H1 (cell line): ENCODE measurements around the gene CHDH. TPM values are rescaled to one million over a fixed set of nuclear protein-coding genes. Genes with fewer than 3 reads are reported as not detected.

Experiments
- CTCF ChIA-PET: fragments of 300-600 bp; sonication (Branson Sonifier 250); formaldehyde crosslinking; loops from one replicate; lab custom pipeline; 2021; ENCODE audit not compliant: partially characterized antibody; lab: Charles Lee
- POLR2A ChIA-PET: fragments of 300-600 bp; sonication (Branson Sonifier 250); formaldehyde crosslinking; loops from one replicate; lab custom pipeline; 2021; ENCODE audit warnings: inconsistent platforms; ENCODE audit not compliant: partially characterized antibody; lab: Charles Lee
- DNase-seq, 2 experiments: peaks; one replicate each; pipeline versions ENCODE4 v3.0.0 to v3.0.0-alpha.2; 2010 to 2022; ENCODE audit warnings: low spot score in 2 of 2, low read depth in 1 of 2, mixed read lengths in 1 of 2
- FAIRE-seq: peaks from 2 replicates; lab custom pipeline; 2011; peaks lifted over from hg19 to GRCh38; lab: Jason Lieb, UNC
- H2AFZ ChIP-seq: 2 replicates; pipeline ENCODE4 v1.8.1; 2012; ENCODE audit warnings: low read length, inconsistent platforms
- H2AK5ac ChIP-seq: 2 replicates; pipeline ENCODE4 v1.6.1; 2013; ENCODE audit warnings: low read depth, low read length
- H2BK120ac ChIP-seq: replicated peaks from 2 replicates; pipeline ENCODE3; 2013; ENCODE audit warnings: low read depth, low read length, inconsistent platforms
- H2BK12ac ChIP-seq: 2 replicates; pipeline ENCODE4 v1.6.1; 2013; ENCODE audit warnings: low read depth, low read length
- H2BK15ac ChIP-seq: 2 replicates; pipeline ENCODE4 v1.6.1; 2013; ENCODE audit warnings: low read length
- H2BK20ac ChIP-seq: 2 replicates; pipeline ENCODE4 v1.6.1; 2013; ENCODE audit warnings: low read length
- H2BK5ac ChIP-seq: 2 replicates; pipeline ENCODE4 v1.6.1; 2013; ENCODE audit warnings: low read depth, low read length
- H3K14ac ChIP-seq: 2 replicates; pipeline ENCODE4 v1.6.1; 2013; ENCODE audit warnings: inconsistent platforms; ENCODE audit not compliant: insufficient read length
- H3K18ac ChIP-seq: 2 replicates; pipeline ENCODE4 v1.6.1; 2013; ENCODE audit warnings: low read length; ENCODE audit errors: extremely low read depth
- H3K23ac ChIP-seq: 2 replicates; pipeline ENCODE4 v1.6.1; 2013; ENCODE audit warnings: inconsistent platforms; ENCODE audit not compliant: insufficient read length
- H3K23me2 ChIP-seq: 2 replicates; pipeline ENCODE4 v1.6.1; 2013; ENCODE audit warnings: low read depth, low read length
- H3K27ac ChIP-seq: 2 replicates; pipeline ENCODE4 v1.6.1; 2011; ENCODE audit warnings: low read depth, low read length, inconsistent platforms
- H3K27me3 ChIP-seq, 4 experiments: replicated peaks in 1 of 4; 1 replicate in 1 of 4; 2 replicates in 3 of 4; pipeline versions ENCODE4 v1.6.1 to v1.8.1; 2011 to 2013; ENCODE audit warnings: low read length in 3 of 4, mild to moderate bottlenecking in 3 of 4, inconsistent platforms in 2 of 4, mixed read lengths in 2 of 4, moderate library complexity in 1 of 4; ENCODE audit not compliant: control insufficient read depth in 3 of 4, insufficient read depth in 3 of 4; ENCODE audit errors: extremely low read depth in 1 of 4
- H3K36me3 ChIP-seq, 4 experiments: 2 replicates each; pipeline versions ENCODE4 v1.6.1 to v1.8.1; 2011 to 2013; ENCODE audit warnings: mild to moderate bottlenecking in 4 of 4, low read length in 3 of 4, moderate library complexity in 2 of 4, control low read depth in 1 of 4, inconsistent platforms in 1 of 4; ENCODE audit not compliant: insufficient read depth in 4 of 4, control insufficient read depth in 2 of 4
- H3K4ac ChIP-seq: replicated peaks from 2 replicates; pipeline ENCODE3; 2013; ENCODE audit warnings: low read length, low read depth, mixed read lengths, inconsistent platforms; ENCODE audit not compliant: insufficient read length
- H3K4me1 ChIP-seq, 4 experiments: replicated peaks in 1 of 4; 1 replicate in 1 of 4; 2 replicates in 3 of 4; pipeline versions ENCODE4 v1.6.1 to v1.8.1; 2011 to 2013; ENCODE audit warnings: low read length in 3 of 4, inconsistent platforms in 2 of 4, mixed read lengths in 1 of 4; ENCODE audit not compliant: insufficient read depth in 4 of 4, control insufficient read depth in 3 of 4
- H3K4me2 ChIP-seq, 2 experiments: 2 replicates each; pipeline versions ENCODE4 v1.6.1 to v1.8.1; 2011 to 2013; ENCODE audit warnings: low read depth in 2 of 2, low read length in 2 of 2, control low read depth in 1 of 2, inconsistent platforms in 1 of 2, mild to moderate bottlenecking in 1 of 2; ENCODE audit not compliant: insufficient read depth in 1 of 2
- H3K4me3 ChIP-seq, 4 experiments: fragments of 200-600, 300-600 bp in 1 of 4; sonication (generic), shearing (Covaris generic), sonication (Bioruptor Twin) in 1 of 4; 2 replicates each; pipeline versions ENCODE4 v1.5.1 to v1.8.1; 2011 to 2016; ENCODE audit warnings: low read length in 4 of 4, low read depth in 3 of 4, control low read depth in 2 of 4, inconsistent platforms in 2 of 4, mild to moderate bottlenecking in 2 of 4, mixed read lengths in 1 of 4, moderate library complexity in 1 of 4; ENCODE audit not compliant: insufficient read depth in 2 of 4; ENCODE audit errors: extremely low read depth in 1 of 4
- H3K56ac ChIP-seq: replicated peaks from 2 replicates; pipeline ENCODE3; 2013; ENCODE audit warnings: low read depth, mild to moderate bottlenecking, mixed read lengths, low read length, inconsistent platforms; ENCODE audit not compliant: insufficient read length
- H3K79me1 ChIP-seq: 2 replicates; pipeline ENCODE4 v1.6.1; 2013; ENCODE audit warnings: low read depth, low read length, control low read depth
- H3K79me2 ChIP-seq, 2 experiments: 2 replicates each; pipeline versions ENCODE4 v1.6.1 to v1.8.1; 2012 to 2013; ENCODE audit warnings: low read length in 2 of 2, mild to moderate bottlenecking in 2 of 2, inconsistent platforms in 1 of 2; ENCODE audit not compliant: insufficient read depth in 2 of 2, control insufficient read depth in 1 of 2
- H3K9ac ChIP-seq, 4 experiments: replicated peaks in 1 of 4; 1 replicate in 1 of 4; 2 replicates in 3 of 4; pipeline versions ENCODE4 v1.6.1 to v1.8.1; 2011 to 2013; ENCODE audit warnings: low read depth in 3 of 4, low read length in 3 of 4, control low read depth in 2 of 4, mild to moderate bottlenecking in 2 of 4, moderate library complexity in 2 of 4, inconsistent platforms in 1 of 4; ENCODE audit errors: extremely low read depth in 1 of 4
- H3K9me3 ChIP-seq, 2 experiments: 2 replicates each; pipeline versions ENCODE4 v1.6.1 to v1.8.1; 2012 to 2013; ENCODE audit warnings: mild to moderate bottlenecking in 2 of 2, moderate library complexity in 2 of 2, control low read depth in 1 of 2, inconsistent platforms in 1 of 2, low read depth in 1 of 2, low read length in 1 of 2, mixed read lengths in 1 of 2; ENCODE audit not compliant: insufficient read depth in 2 of 2
- H4K20me1 ChIP-seq, 2 experiments: replicated peaks in 1 of 2; 2 replicates each; pipeline versions ENCODE3 to v1.8.1; 2011 to 2013; ENCODE audit warnings: inconsistent platforms in 2 of 2, low read length in 2 of 2, mild to moderate bottlenecking in 1 of 2; ENCODE audit not compliant: insufficient read depth in 2 of 2, control insufficient read depth in 1 of 2
- H4K5ac ChIP-seq: 2 replicates; pipeline ENCODE4 v1.6.1; 2013; ENCODE audit warnings: low read length, low read depth, mixed read lengths, inconsistent platforms; ENCODE audit not compliant: insufficient read length
- H4K8ac ChIP-seq: 2 replicates; pipeline ENCODE4 v1.8.0; 2013; ENCODE audit warnings: mild to moderate bottlenecking, moderate library complexity, low read length, inconsistent platforms; ENCODE audit not compliant: insufficient read depth; ENCODE audit errors: extremely low read depth
- H4K91ac ChIP-seq: replicated peaks from 2 replicates; pipeline ENCODE3; 2013; ENCODE audit warnings: low read length, mixed read lengths, inconsistent platforms; ENCODE audit not compliant: insufficient read length
- CBX5 ChIP-seq: fragments of 300-800, 300-1000 bp; sonication (generic); IDR thresholded peaks from 2 replicates; pipeline ENCODE4 v1.7.1; 2016; ENCODE audit warnings: antibody characterized with exemption, low read length, low read depth
- CEBPB ChIP-seq: IDR thresholded peaks from 2 replicates; pipeline ENCODE4 v1.6.1; 2012; ENCODE audit warnings: low read depth, low read length
- CHD1 ChIP-seq: IDR thresholded peaks from 2 replicates; pipeline ENCODE4 v1.6.1; 2012; ENCODE audit warnings: low read depth, low read length, improper control_type of control experiment
- CHD2 ChIP-seq: IDR thresholded peaks from 2 replicates; pipeline ENCODE4 v1.6.1; 2012; ENCODE audit warnings: low read length, improper control_type of control experiment
- CREB1 ChIP-seq: IDR thresholded peaks from 2 replicates; pipeline ENCODE4 v1.6.1; 2012; ENCODE audit warnings: inconsistent platforms
- EP300 ChIP-seq, 2 experiments: IDR thresholded peaks; 1 replicate in 1 of 2; 2 replicates in 1 of 2; pipeline ENCODE4 v1.6.1; 2011 to 2012; ENCODE audit warnings: low read depth in 2 of 2, low read length in 2 of 2, mild to moderate bottlenecking in 2 of 2, borderline replicate concordance in 1 of 2, inconsistent platforms in 1 of 2, moderate library complexity in 1 of 2
- JUN ChIP-seq: IDR thresholded peaks from 2 replicates; pipeline ENCODE4 v1.6.1; 2011; ENCODE audit warnings: low read depth, mild to moderate bottlenecking, improper control_type of control experiment, low read length
- KDM4A ChIP-seq: IDR thresholded peaks from one replicate; pipeline ENCODE4 v1.7.1; 2012; ENCODE audit warnings: low read depth, mild to moderate bottlenecking, moderate library complexity, low read length, inconsistent platforms; ENCODE audit not compliant: severe bottlenecking
- KDM5A ChIP-seq: fragments of 200-600 bp; IDR thresholded peaks from 2 replicates; pipeline ENCODE4 v1.7.1; 2012; ENCODE audit warnings: mild to moderate bottlenecking, low read length, inconsistent platforms, mixed read lengths
- MAX ChIP-seq: IDR thresholded peaks from 2 replicates; pipeline ENCODE4 v1.6.1; 2012; ENCODE audit warnings: inconsistent platforms
- SUZ12 ChIP-seq: fragments of 200-600 bp; sonication (generic); IDR thresholded peaks from 2 replicates; pipeline ENCODE4 v1.6.1; 2012; ENCODE audit warnings: mild to moderate bottlenecking, inconsistent platforms, low read length, moderate library complexity, mixed read lengths
- TAF7 ChIP-seq: optimal IDR thresholded peaks from 2 replicates; pipeline ENCODE3; 2011; ENCODE audit warnings: low read depth, mild to moderate bottlenecking, inconsistent platforms, low read length, moderate library complexity, borderline replicate concordance
- TCF12 ChIP-seq: IDR thresholded peaks from 2 replicates; pipeline ENCODE4 v1.6.1; 2011; ENCODE audit warnings: low read depth, mild to moderate bottlenecking, low read length
- WGBS, 2 experiments: shearing (Covaris generic) in 1 of 2; methylation state at CpG; one replicate each; pipeline versions ENCODE4 v1.1.6 to v1.1.7; 2013 to 2015; ENCODE audit warnings: low lambda C conversion rate in 2 of 2, mixed read lengths in 2 of 2, inconsistent platforms in 1 of 2, low coverage in 1 of 2, missing lambda C conversion rate in 1 of 2; ENCODE audit not compliant: insufficient replicate concordance in 2 of 2, insufficient coverage in 1 of 2, insufficient read length in 1 of 2; ENCODE audit errors: extremely low coverage in 1 of 2, missing lambda C conversion rate in 1 of 2; 5-methylcytosine and 5-hydroxymethylcytosine counted together
- polyA plus RNA-seq, 7 experiments: library from polyadenylated mRNA; depleted of rRNA in 3 of 7; stranded (reverse) in 5 of 7; unstranded in 2 of 7; fragments of >200 nt in 5 of 7; fragments of 200-250 nt in 2 of 7; gene quantifications; 1 replicate in 5 of 7; 2 replicates in 1 of 7; 4 replicates in 1 of 7; pipeline versions ENCODE4 v1.2.1 to v1.2.3, GENCODE V29; 2011 to 2013; ENCODE audit warnings: missing spikeins in 2 of 7, mixed read lengths in 2 of 7
- total RNA-seq: library from RNA; stranded (reverse); fragmentation: NEBNext Ultra II Directional; extraction: Animal tissue kit (Norgen Biotek cat#: 25700); gene quantifications from 2 replicates; pipeline ENCODE4 v1.2.1, GENCODE V29; 2021

Gene CHDH
- total and polyA plus RNA-seq, 2 of the 8 experiments (the other 6 are each of a cell fraction or from before 2014, with no cell fraction given) = 4.9 to 10.3 TPM

DNA sequence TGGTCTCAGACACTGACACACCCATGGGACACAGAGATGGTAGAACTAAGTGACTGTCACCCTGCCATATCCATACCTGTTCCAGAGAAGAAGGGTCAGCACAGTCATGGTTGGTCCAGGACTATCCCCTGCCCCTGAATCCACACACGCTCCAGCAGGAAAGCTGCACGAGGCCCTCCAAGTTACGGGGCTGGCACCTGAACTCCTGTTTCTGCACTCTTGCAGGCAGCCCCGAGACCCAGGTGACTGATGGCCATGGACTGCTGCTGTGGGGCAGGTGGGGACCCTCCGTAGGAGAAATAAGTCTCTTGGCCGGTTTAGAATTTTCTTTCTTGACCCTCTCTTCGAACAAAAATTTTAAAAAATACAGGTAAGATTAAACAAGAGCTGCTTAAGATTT is 30.6 kb downstream of the CHDH start:
- no peak overlapping the region for H2BK5ac ChIP-seq
- POLR2A ChIA-PET = no interaction called here
- H4K20me1 ChIP-seq = peaks cover 0 to 4% of the 10 kb centered on the region in 2 experiments
- DNase-seq = no peak
- no peaks in the 10 kb centered on the region for H3K9me3 ChIP-seq
- WGBS, 2 experiments = 95% methylated on average over 7 of the region's 7 CpGs; no CpG with 5 or more reads in 1 of the 2 experiments
- no peak overlapping the region for H3K9ac ChIP-seq
- no peak overlapping the region for H2BK120ac ChIP-seq
- peaks cover 6 to 15% (median 14%) of the 10 kb centered on the region in 4 experiments; a peak in 6 of 8 replicates for H3K36me3 ChIP-seq
- H3K4ac ChIP-seq = no peak overlapping the region
- H4K91ac ChIP-seq = no peak overlapping the region
- H2BK20ac ChIP-seq = no peak overlapping the region
- H2AFZ ChIP-seq = no peak overlapping the region
- no peaks in the 10 kb centered on the region for H3K23me2 ChIP-seq
- H3K4me3 ChIP-seq = no peak overlapping the region
- no peak overlapping the region for H3K18ac ChIP-seq
- no peaks in the 10 kb centered on the region for H3K79me1 ChIP-seq
- H3K14ac ChIP-seq = no peak overlapping the region
- H3K4me1 ChIP-seq = no peaks in the 10 kb centered on the region; a peak in 1 of 7 replicates
- H3K4me2 ChIP-seq = no peak overlapping the region
- FAIRE-seq = no peak
- CTCF ChIA-PET = interaction anchor here (0.8 to 1.4 kb wide), 3 partner anchors 9 to 202 kb away, joined by 3 to 4 read pairs (median 3); no protein-coding TSS in a partner anchor
- no peak overlapping the region for H3K27ac ChIP-seq
- H2AK5ac ChIP-seq = no peak overlapping the region
- H3K79me2 ChIP-seq = no peaks in the 10 kb centered on the region
- no peak overlapping the region for H3K23ac ChIP-seq
- no peak overlapping the region for H2BK15ac ChIP-seq
- no peak overlapping the region for H3K56ac ChIP-seq
- H3K27me3 ChIP-seq = no peaks in the 10 kb centered on the region
- H4K5ac ChIP-seq = no peak overlapping the region
- no peak overlapping the region for H4K8ac ChIP-seq
- H2BK12ac ChIP-seq = no peak overlapping the region
- no peak for TF ChIP-seq CEBPB
- no peak for TF ChIP-seq CREB1
- TF ChIP-seq MAX = no peak
- no peak for TF ChIP-seq KDM4A
- no peak for TF ChIP-seq EP300 (IDR thresholded peaks at IDR 0.05; ENCODE audit: borderline replicate concordance in 1 of 2, low read depth in 2 of 2, low read length in 2 of 2)
- TF ChIP-seq CHD1 = no peak
- TF ChIP-seq TAF7 = no peak
- TF ChIP-seq SUZ12 = no peak
- no peak for TF ChIP-seq KDM5A
- no peak for TF ChIP-seq JUN
- no peak for TF ChIP-seq CHD2
- no peak for TF ChIP-seq CBX5
- TF ChIP-seq TCF12 = no peak
